ENCODE results near the gene NEUROG1. TPM values are rescaled to one million over a fixed set of nuclear protein-coding genes. Genes with fewer than 3 reads are reported as not detected.

NEUROG1 gene, protein sequence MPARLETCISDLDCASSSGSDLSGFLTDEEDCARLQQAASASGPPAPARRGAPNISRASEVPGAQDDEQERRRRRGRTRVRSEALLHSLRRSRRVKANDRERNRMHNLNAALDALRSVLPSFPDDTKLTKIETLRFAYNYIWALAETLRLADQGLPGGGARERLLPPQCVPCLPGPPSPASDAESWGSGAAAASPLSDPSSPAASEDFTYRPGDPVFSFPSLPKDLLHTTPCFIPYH
- total RNA-seq = not detected
- long read RNA-seq = 0 reads

- no peak for DNase-seq (ENCODE audit: low spot score)
These were observed at the start of gene NEUROG1 for GRCh38 chr5:135535820-135536801. NEUROG1 (minus strand) TSS chr5:135535964; CDS start chr5:135535690, 274 bp downstream.

- DNase-seq (ENCODE audit: low spot score) = no peak
These were observed 49.2 kb upstream of the NEUROG1 start for GRCh38 chr5:135584918-135585317.

GRCh38 chr5:135584276-135584675 lies 48.5 kb upstream of the NEUROG1 start:
- no peak for DNase-seq (ENCODE audit: low spot score)

DNA sequence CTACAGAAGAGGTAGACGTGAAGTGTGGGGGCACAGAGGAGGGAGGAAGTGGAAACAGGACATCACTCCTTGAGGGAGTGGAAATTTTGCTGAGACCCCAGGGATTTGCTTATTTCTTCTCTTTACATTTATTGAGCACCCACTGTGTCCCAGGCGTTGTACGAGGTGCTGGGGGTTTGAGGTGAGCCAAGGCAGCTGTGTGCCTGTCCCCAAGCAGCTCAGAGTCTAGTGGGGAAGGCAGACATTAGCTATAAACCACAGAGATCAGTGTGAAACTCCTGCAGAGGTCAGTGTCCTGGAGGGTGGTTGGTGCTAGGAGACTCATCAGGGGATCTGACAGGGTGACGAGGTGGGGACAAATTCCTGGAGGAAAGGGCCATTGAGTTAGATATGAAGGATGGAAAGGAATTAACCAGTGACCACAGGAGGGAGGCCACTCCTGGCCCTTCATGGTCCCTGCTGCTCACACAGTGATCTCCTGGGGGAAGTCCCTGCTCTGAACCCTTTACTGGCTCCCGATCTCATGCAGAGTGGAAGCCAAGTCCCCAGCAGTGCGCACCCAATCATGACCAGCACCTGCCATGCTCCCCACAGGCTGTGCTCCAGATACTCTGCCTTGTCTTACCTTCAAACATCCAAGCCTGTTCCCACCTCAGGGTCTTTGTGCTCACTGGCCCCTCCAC lies 46.5 kb upstream of the NEUROG1 start:
- no peak for DNase-seq (ENCODE audit: low spot score)

DNA sequence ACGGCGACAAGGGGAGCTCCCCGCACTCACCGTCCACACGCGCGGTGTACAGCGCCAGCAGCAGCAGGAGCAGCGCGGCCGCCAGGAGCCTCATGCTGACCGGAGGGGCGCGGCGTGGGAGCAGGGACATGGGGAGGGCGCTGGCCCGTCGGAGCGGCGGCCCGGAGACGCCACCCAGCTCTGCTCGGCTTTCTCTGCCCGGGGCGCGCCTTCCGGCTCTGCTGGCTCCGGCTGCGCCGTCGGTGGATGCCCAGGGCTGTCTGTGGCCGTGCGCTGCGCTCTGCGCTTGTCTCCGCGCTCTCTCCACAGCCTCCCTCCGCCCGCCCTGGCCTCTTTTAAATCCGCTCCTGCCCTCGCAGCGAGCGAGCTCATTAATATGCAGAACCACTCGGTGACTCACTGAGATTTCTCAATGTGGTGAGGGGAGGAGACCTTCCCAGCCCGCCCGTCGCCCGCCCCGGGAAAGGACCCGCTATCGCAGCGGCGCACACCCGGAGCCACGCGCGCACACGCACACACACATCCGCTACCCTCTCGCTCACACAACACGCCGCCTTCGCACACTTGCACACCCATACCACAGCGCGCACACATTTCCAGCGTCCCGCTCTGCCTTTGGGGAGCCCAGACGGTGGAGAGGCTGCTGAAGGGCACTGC lies 43.0 kb upstream of the NEUROG1 start, which contains the start of gene CXCL14:
TSS of gene CXCL14 (minus strand) at position 307 of the 657 bp plus-strand sequence. CDS start at position 94, 213 bp downstream.
- DNase-seq (ENCODE audit: low spot score) = no peak

DNA sequence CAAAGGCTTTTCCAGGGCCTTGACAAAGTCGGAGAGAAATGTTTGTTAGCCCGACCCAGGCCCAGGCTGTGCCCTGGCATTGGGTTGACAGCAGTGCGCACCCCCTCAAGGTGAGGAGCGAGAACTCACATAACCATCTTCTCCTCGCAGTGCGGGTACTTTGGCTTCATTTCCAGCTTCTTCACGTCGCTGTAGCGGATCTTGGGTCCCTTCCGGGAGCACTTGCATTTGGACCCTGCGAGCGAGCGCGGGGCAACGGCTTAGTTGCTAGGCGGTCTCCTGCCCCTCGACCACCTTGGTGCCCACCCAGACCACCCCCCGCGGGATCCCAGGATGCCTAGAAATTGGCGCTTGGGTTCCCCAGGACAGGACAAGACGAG lies 42.5 kb upstream of the NEUROG1 start:
- DNase-seq (ENCODE audit: low spot score) = no peak

DNA sequence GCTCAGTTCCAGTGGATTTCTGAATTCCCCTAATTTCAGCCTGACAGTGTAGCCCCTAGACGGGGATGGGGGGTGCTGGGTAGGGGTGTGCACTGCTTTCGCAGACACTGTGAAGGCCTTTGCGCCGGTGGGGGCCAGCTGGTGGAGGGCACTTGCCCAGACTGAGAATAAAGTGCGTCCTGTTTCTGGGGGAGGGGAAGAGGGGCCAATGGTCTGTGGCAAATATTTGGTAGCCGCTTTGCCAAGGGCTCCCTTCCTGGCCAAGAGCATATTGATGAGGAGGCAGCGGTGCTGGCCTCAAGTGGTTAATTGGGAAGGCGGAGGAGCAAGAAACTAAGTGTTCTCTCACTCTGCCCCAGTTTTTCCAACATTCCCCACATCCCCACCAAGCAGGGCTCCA lies 41.7 kb upstream of the NEUROG1 start:
- no peak for DNase-seq (ENCODE audit: low spot score)

DNA sequence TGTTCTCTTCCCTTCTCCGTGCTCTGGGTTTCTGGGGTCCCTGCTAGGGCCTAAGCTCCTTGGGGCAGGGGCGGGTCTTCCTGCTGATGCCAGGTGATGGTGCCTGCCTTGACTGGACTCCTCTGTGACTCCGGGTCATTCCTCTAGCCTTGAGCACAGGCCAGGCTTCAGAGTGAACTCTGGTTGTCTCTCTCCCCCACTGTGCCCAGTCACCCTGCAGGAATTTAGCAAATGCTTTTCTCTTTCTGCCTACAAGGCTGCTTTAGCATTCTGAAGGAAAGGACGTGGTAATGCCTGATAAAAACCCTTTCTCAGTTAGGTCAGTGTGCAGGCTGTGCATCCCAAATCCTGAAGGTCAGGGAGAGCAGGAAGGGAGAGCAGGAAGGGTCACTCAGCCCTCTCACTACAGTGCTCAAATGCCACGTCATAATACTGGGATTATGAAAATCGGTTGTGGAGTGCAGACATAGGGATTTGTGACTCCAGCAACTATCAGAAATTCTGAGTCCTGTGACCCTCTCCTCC lies 40.4 kb upstream of the NEUROG1 start:
- DNase-seq (ENCODE audit: low spot score) = no peak

DNA sequence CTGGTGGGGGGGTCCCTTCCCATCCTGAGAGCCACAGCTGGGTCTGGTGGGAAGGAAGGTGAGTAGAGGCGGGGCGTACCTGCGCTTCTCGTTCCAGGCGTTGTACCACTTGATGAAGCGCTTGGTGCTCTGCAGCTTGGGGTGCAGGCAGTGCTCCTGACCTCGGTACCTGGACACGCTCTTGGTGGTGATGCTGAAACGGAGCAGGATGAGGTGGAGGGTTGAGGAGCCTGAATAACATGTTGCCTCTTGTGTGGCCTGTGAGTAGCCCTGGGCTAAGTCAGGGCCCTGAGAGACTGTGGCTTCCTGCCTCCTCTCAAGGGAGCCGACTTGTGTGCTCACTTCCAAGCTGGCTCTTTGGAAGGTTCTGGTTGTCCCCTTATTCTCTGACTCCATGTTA lies 38.7 kb upstream of the NEUROG1 start:
- no peak for DNase-seq (ENCODE audit: low spot score)

GRCh38 chr5:135571902-135572301 lies 36.1 kb upstream of the NEUROG1 start:
- DNase-seq (ENCODE audit: low spot score) = no peak

GRCh38 chr5:135571066-135571609 lies 35.4 kb upstream of the NEUROG1 start:
- no peak for DNase-seq (ENCODE audit: low spot score)

DNA sequence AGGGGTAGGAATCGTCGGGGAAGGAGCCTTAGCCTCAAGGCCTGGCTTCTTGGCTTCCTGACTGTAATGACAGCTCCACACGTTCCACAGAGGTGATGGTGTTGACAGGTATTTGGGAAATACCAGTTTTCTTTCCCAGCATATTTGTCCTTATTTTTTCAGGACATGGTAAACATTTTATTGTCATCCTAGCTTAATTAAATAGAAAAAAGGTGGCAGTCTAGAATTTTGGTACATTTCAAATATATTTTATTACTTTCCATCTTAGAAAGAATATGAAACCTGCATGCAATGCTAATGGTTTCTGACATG lies 34.6 kb upstream of the NEUROG1 start:
- DNase-seq (ENCODE audit: low spot score) = no peak

GRCh38 chr5:135569755-135570452 lies 34.1 kb upstream of the NEUROG1 start:
- no peak for DNase-seq (ENCODE audit: low spot score)

- DNase-seq (ENCODE audit: low spot score) = no peak
These were observed 33.2 kb upstream of the NEUROG1 start for GRCh38 chr5:135568923-135569360.

GRCh38 chr5:135568246-135568645 lies 32.5 kb upstream of the NEUROG1 start:
- no peak for DNase-seq (ENCODE audit: low spot score)

DNA sequence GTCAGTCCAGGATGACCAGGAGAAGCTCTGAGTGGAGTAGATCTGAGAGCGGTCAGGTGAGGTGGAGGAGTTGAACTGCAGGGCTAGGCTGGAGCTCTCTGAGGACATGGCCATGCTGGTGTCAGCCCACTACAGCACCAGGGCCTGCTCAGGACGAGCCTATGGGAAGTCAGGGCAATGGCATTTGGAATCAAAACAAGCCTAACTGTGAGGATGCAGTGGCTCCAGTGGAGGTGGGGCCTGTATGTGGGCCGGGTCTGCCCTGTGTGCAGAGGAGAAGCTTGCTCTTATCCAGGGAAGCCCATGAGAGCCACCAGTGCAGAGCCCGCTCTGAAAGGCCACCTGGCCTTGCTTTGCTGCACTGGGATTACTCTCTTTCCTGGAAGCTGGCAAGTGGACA lies 31.9 kb upstream of the NEUROG1 start:
- no peak for DNase-seq (ENCODE audit: low spot score)

GRCh38 chr5:135566422-135567400 lies 30.9 kb upstream of the NEUROG1 start:
- no peak for DNase-seq (ENCODE audit: low spot score)

DNA sequence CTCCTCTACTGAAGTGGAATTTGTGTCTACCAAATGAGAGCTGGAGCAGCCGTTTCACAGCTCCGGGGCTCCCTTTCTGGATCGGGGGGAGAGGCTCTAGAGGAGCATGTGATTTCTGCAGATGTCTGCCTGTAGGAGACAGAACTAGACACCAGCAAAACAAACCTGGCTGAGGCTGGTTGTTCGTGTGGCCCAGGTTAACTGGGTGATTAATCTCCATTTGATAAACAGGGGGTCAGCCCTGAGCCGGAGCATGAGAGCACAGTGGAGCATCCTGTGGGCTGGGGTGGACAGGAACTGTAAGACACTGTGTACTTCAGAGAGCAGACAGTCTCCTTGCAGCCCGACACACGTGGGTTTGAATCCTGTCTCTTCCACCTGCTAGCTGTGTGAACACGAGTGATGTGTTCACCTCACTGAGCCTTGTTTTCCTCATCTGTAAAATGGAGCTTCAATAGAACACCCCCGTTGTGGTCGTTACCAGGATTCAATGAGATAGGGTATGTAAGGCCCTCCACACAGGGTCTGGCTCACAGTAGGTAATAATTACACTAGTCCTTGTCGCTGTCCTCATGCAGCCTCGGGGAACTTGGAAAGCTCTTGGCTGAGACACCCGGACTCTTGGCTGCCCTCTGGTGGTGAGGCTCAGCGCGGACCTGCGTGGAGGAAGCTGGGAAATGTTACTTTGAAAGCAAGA lies 30.1 kb upstream of the NEUROG1 start:
- no peak for DNase-seq (ENCODE audit: low spot score)

Data from mesenteric fat pad (tissue), 1 donor.